ENCODE measurements around the gene LIMK2.

DNA sequence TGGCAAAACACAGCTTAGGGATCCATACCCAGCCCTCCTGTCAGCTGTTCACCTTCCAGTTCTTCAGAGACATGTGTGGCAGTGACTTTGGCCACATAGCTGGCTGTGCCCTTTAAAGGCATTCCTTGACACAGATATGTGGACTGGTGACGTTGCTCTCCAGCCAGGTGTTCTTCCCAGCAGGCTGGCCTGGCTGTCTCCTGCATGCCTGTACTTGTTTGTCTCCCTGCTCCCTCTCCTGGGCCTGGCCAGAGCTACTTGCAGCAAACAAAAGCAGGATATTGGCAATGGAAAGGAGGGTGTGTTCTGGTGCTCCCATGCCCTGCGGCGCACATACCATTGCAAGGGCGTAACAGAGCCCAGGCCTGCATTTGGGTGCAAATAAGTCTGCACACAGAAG lies 41.9 kb downstream of the LIMK2 start:
- no peak for TF ChIP-seq ESRRA (CRISPR knock-in tag; IDR thresholded peaks at IDR 0.05; ENCODE audit: borderline replicate concordance)
- TF ChIP-seq, protein P1, sequence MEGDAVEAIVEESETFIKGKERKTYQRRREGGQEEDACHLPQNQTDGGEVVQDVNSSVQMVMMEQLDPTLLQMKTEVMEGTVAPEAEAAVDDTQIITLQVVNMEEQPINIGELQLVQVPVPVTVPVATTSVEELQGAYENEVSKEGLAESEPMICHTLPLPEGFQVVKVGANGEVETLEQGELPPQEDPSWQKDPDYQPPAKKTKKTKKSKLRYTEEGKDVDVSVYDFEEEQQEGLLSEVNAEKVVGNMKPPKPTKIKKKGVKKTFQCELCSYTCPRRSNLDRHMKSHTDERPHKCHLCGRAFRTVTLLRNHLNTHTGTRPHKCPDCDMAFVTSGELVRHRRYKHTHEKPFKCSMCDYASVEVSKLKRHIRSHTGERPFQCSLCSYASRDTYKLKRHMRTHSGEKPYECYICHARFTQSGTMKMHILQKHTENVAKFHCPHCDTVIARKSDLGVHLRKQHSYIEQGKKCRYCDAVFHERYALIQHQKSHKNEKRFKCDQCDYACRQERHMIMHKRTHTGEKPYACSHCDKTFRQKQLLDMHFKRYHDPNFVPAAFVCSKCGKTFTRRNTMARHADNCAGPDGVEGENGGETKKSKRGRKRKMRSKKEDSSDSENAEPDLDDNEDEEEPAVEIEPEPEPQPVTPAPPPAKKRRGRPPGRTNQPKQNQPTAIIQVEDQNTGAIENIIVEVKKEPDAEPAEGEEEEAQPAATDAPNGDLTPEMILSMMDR (IDR thresholded peaks at IDR 0.05) = no peak
- TF ChIP-seq, protein P2, sequence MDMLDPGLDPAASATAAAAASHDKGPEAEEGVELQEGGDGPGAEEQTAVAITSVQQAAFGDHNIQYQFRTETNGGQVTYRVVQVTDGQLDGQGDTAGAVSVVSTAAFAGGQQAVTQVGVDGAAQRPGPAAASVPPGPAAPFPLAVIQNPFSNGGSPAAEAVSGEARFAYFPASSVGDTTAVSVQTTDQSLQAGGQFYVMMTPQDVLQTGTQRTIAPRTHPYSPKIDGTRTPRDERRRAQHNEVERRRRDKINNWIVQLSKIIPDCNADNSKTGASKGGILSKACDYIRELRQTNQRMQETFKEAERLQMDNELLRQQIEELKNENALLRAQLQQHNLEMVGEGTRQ (CRISPR knock-in tag; IDR thresholded peaks at IDR 0.05) = no peak
- TF ChIP-seq, protein P3, sequence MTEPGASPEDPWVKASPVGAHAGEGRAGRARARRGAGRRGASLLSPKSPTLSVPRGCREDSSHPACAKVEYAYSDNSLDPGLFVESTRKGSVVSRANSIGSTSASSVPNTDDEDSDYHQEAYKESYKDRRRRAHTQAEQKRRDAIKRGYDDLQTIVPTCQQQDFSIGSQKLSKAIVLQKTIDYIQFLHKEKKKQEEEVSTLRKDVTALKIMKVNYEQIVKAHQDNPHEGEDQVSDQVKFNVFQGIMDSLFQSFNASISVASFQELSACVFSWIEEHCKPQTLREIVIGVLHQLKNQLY (CRISPR knock-in tag; IDR thresholded peaks at IDR 0.05) = no peak
- TF ChIP-seq SP1 (CRISPR knock-in tag; conservative IDR thresholded peaks at IDR 0.05) = no peak
- no peak for TF ChIP-seq CREB1 (CRISPR knock-in tag; IDR thresholded peaks at IDR 0.05)
- TF ChIP-seq FOXP1 (CRISPR knock-in tag; IDR thresholded peaks at IDR 0.05; ENCODE audit: borderline replicate concordance) = no peak
- TF ChIP-seq KAT7 (CRISPR knock-in tag; IDR thresholded peaks at IDR 0.05; ENCODE audit: borderline replicate concordance) = no peak
